Measurements from ENCODE around the gene CCDC13. TPM values are rescaled to one million over a fixed set of nuclear protein-coding genes. Genes with fewer than 3 reads are reported as not detected.

The CCDC13 gene
- total RNA-seq, 1 experiment from 2014 or later: 0.41 TPM

DNA sequence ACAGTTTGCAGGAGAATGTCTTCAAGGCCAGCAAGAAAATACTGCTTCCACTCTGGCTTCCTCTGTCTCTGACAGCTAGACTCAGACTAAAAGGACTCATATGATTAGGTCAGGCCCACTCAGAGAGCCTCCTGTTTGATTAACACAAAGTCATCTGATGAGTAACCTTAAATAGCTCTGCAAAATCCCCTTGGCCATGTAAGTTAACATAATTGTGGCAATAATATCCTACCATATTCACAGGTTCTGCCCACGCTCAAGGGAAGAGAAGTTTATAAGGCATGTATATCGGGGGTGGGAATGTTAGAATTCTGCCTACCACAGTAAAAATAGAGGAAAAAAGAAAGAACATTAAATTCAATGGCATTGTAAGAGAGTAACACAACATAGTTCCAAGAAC lies 49.8 kb downstream of the CCDC13 start:
- POLR2A ChIA-PET (ENCODE audit: unreplicated experiment): no interaction called here
- CTCF ChIA-PET: no interaction called here
- intact Hi-C loops (cut with micrococcal nuclease; ENCODE audit: unreplicated experiment): no loop called here
- Histone ChIP-seq H3K4me2 (no peak overlapping the region), H3K4me3 (no peak overlapping the region), H3K4me1 (replicated peaks; ENCODE audit: insufficient read depth) (no peaks in the 10 kb centered on the region), H2AFZ (no peak overlapping the region), H4K20me1 (ENCODE audit: insufficient read depth) (no peaks in the 10 kb centered on the region), H3K9me2 (ENCODE audit: insufficient read depth) (no peaks in the 10 kb centered on the region), H3K36me3 (ENCODE audit: low read depth) (no peaks in the 10 kb centered on the region), H3F3A (ENCODE audit: insufficient read depth, low read depth) (no peaks in the 10 kb centered on the region), H3K9me3 (ENCODE audit: insufficient read depth, low read depth) (no peaks in the 10 kb centered on the region), H3K79me2 (ENCODE audit: low read depth) (no peaks in the 10 kb centered on the region), H3K27ac (no peak overlapping the region), H3K27me3 (ENCODE audit: insufficient read depth, low read depth) (no peaks in the 10 kb centered on the region)
- TF ChIP-seq, protein P1, sequence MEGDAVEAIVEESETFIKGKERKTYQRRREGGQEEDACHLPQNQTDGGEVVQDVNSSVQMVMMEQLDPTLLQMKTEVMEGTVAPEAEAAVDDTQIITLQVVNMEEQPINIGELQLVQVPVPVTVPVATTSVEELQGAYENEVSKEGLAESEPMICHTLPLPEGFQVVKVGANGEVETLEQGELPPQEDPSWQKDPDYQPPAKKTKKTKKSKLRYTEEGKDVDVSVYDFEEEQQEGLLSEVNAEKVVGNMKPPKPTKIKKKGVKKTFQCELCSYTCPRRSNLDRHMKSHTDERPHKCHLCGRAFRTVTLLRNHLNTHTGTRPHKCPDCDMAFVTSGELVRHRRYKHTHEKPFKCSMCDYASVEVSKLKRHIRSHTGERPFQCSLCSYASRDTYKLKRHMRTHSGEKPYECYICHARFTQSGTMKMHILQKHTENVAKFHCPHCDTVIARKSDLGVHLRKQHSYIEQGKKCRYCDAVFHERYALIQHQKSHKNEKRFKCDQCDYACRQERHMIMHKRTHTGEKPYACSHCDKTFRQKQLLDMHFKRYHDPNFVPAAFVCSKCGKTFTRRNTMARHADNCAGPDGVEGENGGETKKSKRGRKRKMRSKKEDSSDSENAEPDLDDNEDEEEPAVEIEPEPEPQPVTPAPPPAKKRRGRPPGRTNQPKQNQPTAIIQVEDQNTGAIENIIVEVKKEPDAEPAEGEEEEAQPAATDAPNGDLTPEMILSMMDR (conservative IDR thresholded peaks at IDR 0.05): no peak
- no peak for TF ChIP-seq EZH2 (IDR thresholded peaks at IDR 0.05; ENCODE audit: low read depth)
- no TSS peak for BruUV-seq (replicated peaks)
- no peak for DNase-seq

Other genes with a start within 250 kb of the CCDC13 start
- gene SEC22C, start 191.3 kb downstream of the CCDC13 start, total RNA-seq (2021): 38.1 and 42.4 TPM in 2 replicates
- 28.8 and 34.5 TPM in 2 replicates for gene SS18L2, start 182.4 kb downstream of the CCDC13 start, total RNA-seq (2021)
- gene NKTR, start 172.6 kb downstream of the CCDC13 start, total RNA-seq (2021): 66.0 and 70.5 TPM in 2 replicates
- gene ZBTB47, start 119.6 kb downstream of the CCDC13 start, total RNA-seq (2021): 8.1 and 9.6 TPM in 2 replicates
- not detected in 2 replicates for gene KLHL40, start 87.7 kb downstream of the CCDC13 start, total RNA-seq (2021)
- not detected in 2 replicates for gene HHATL, start 70.5 kb downstream of the CCDC13 start, total RNA-seq (2021)
- gene HIGD1A, start 31.2 kb upstream of the CCDC13 start, total RNA-seq (2021): 48.2 and 69.7 TPM in 2 replicates
- 1.0 and 2.9 TPM in 2 replicates for gene ACKR2, start 36.2 kb upstream of the CCDC13 start, total RNA-seq (2021)
- gene CYP8B1, start 102.6 kb upstream of the CCDC13 start, total RNA-seq (2021): not detected in 2 replicates
- gene ZNF662, start 132.9 kb upstream of the CCDC13 start, total RNA-seq (2021): 7.5 and 9.2 TPM in 2 replicates
- gene GASK1A, start 206.1 kb upstream of the CCDC13 start, total RNA-seq (2021): not detected in 2 replicates